GM12864 (cell line): ENCODE results near the gene LRP4.

Experiments
- DNase-seq: peaks from one replicate; pipeline ENCODE4 v3.0.0-alpha.2; 2011; ENCODE audit warnings: low read depth
- H3K4me3 ChIP-seq: 2 replicates; pipeline ENCODE4 v1.5.1; 2011; ENCODE audit warnings: mild to moderate bottlenecking, low read depth, low read length, control low read depth
- TF ChIP-seq, protein P1 (sequence below): IDR thresholded peaks from 2 replicates; pipeline ENCODE4 v1.5.1; 2011; ENCODE audit warnings: low read depth, mild to moderate bottlenecking, moderate library complexity, low read length, control low read depth, inconsistent platforms; ENCODE audit errors: missing control alignments

Gene LRP4

GRCh38 chr11:46894961-46895360, 23.4 kb downstream of the LRP4 start:
- H3K4me3 ChIP-seq = no peak overlapping the region
- TF ChIP-seq, protein P1, sequence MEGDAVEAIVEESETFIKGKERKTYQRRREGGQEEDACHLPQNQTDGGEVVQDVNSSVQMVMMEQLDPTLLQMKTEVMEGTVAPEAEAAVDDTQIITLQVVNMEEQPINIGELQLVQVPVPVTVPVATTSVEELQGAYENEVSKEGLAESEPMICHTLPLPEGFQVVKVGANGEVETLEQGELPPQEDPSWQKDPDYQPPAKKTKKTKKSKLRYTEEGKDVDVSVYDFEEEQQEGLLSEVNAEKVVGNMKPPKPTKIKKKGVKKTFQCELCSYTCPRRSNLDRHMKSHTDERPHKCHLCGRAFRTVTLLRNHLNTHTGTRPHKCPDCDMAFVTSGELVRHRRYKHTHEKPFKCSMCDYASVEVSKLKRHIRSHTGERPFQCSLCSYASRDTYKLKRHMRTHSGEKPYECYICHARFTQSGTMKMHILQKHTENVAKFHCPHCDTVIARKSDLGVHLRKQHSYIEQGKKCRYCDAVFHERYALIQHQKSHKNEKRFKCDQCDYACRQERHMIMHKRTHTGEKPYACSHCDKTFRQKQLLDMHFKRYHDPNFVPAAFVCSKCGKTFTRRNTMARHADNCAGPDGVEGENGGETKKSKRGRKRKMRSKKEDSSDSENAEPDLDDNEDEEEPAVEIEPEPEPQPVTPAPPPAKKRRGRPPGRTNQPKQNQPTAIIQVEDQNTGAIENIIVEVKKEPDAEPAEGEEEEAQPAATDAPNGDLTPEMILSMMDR = no peak
- DNase-seq = no peak

GRCh38 chr11:46894506-46894905, 23.8 kb downstream of the LRP4 start:
- TF ChIP-seq, protein P1 = no peak
- no peak for DNase-seq
- H3K4me3 ChIP-seq = no peak overlapping the region

DNA sequence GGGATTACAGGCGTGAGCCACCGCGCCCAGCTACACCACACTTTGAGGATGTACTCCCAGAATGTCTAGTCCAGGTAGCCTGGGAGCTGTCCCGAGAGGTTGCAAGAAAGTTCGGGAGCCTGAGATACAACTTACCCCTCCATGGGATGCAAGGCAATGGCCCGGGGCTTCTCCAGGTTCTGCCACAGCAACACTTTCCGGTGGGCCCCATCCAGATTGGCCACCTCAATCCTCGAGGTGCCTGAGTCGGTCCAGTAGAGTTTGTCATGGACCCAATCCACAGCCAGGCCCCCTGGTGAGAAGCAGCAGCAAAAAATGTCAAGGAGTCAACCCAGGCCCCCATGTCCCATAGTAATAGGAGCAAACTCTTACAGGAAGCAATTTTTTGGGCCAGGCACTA, 25.5 kb downstream of the LRP4 start:
- no peak for DNase-seq
- no peak overlapping the region for H3K4me3 ChIP-seq
- TF ChIP-seq, protein P1 = no peak

DNA sequence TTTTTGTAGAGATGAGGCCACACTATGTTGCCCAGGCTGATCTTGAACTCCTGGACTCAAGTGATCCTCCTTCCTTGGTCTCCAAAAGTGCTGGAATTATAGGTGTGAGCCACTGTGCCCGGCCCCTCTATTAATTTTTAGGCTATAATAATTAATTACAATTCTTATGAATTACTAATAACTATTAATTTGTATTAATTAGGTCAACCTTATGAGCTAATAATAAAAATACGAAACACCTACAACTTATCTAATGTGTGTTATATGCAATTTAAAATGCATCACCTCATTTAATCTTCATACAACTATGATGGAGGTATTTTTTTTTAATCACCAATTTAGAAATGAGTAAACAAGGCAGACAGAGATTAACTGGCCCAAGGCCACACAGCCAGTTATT, 26.2 kb downstream of the LRP4 start:
- H3K4me3 ChIP-seq = no peak overlapping the region
- TF ChIP-seq, protein P1 = no peak
- no peak for DNase-seq

- TF ChIP-seq, protein P1 = no peak
- no peak for DNase-seq
- no peak overlapping the region for H3K4me3 ChIP-seq
Observed at GRCh38 chr11:46890665-46891064, 27.7 kb downstream of the LRP4 start.

GRCh38 chr11:46889689-46890475, 28.5 kb downstream of the LRP4 start:
- H3K4me3 ChIP-seq = no peak overlapping the region
- peak; percentile 40 for DNase-seq
- TF ChIP-seq, protein P1 = peak; percentile 89

- TF ChIP-seq, protein P1 = no peak
- H3K4me3 ChIP-seq = no peak overlapping the region
- no peak for DNase-seq
Observed at GRCh38 chr11:46889251-46889650, 29.1 kb downstream of the LRP4 start.
